ENCODE data around the gene ASB9. TPM values are rescaled to one million over a fixed set of nuclear protein-coding genes. Genes with fewer than 3 reads are reported as not detected.
"Not testable (repeated sequence)": the region's sequence is repeated elsewhere in the genome, so short reads cannot be mapped to it uniquely, and the experiment has no call there.

ASB9 gene
- total RNA-seq = 5.3 and 12.1 TPM in 2 replicates

- peak; percentile 81 for DNase-seq
These were observed at the start of gene ASB9 for GRCh38 chrX:15269618-15270521. Gene ASB9, minus strand, starts transcription at chrX:15270083. Its CDS starts 209 bp downstream, at chrX:15269874.

- DNase-seq = no peak
These were observed 49.2 kb upstream of the ASB9 start for GRCh38 chrX:15319075-15319474.

GRCh38 chrX:15315509-15315908, 45.6 kb upstream of the ASB9 start, which contains the start of gene ASB11:
Gene ASB11, minus strand, starts transcription at chrX:15315640. Its CDS starts 35 bp downstream, at chrX:15315605.
- no peak for DNase-seq

- DNase-seq = no peak
These were observed 44.6 kb upstream of the ASB9 start for GRCh38 chrX:15314472-15314871.

GRCh38 chrX:15311119-15311518, 41.2 kb upstream of the ASB9 start:
- no peak for DNase-seq

- peak; percentile 88 for DNase-seq
These were observed 40.2 kb upstream of the ASB9 start for GRCh38 chrX:15310117-15310516.

- DNase-seq = not testable (repeated sequence)
These were observed 36.0 kb upstream of the ASB9 start for GRCh38 chrX:15305899-15306298.

GRCh38 chrX:15301924-15302323, 32.0 kb upstream of the ASB9 start:
- no peak for DNase-seq

GRCh38 chrX:15299941-15300851, 30.3 kb upstream of the ASB9 start:
- DNase-seq = peak; percentile 59

GRCh38 chrX:15298780-15299179, 28.9 kb upstream of the ASB9 start:
- DNase-seq = no peak

GRCh38 chrX:15298201-15298600, 28.3 kb upstream of the ASB9 start:
- peak; percentile 72 for DNase-seq

- DNase-seq = no peak
These were observed 23.6 kb upstream of the ASB9 start for GRCh38 chrX:15293451-15293850.

- DNase-seq = peak; percentile 22
These were observed 23.0 kb upstream of the ASB9 start for GRCh38 chrX:15292861-15293260.

GRCh38 chrX:15277604-15278003, 7.7 kb upstream of the ASB9 start:
- no peak for DNase-seq

- DNase-seq = no peak
These were observed 5.1 kb upstream of the ASB9 start for GRCh38 chrX:15274946-15275345.

- DNase-seq = not testable (repeated sequence)
These were observed 3.4 kb upstream of the ASB9 start for GRCh38 chrX:15273275-15273674.

- no peak for DNase-seq
These were observed 1.9 kb upstream of the ASB9 start for GRCh38 chrX:15271757-15272156.

- no peak for DNase-seq
These were observed 763 bp downstream of the ASB9 start for GRCh38 chrX:15269120-15269519.

GRCh38 chrX:15254852-15255251, 15.0 kb downstream of the ASB9 start:
- DNase-seq = no peak

- DNase-seq = no peak
These were observed 24.0 kb downstream of the ASB9 start for GRCh38 chrX:15245896-15246295.

- DNase-seq = no peak
These were observed 25.5 kb downstream of the ASB9 start for GRCh38 chrX:15244421-15244820.

GRCh38 chrX:15242899-15243555, 26.9 kb downstream of the ASB9 start:
- DNase-seq = peak; percentile 72

- no peak for DNase-seq
These were observed 28.6 kb downstream of the ASB9 start for GRCh38 chrX:15241301-15241700.
